Transverse colon (tissue), 4 donors: ENCODE measurements around the gene APLN. TPM values are rescaled to one million over a fixed set of nuclear protein-coding genes. Genes with fewer than 3 reads are reported as not detected.

Experiments used
- DNase-seq: peaks from one replicate; pipeline ENCODE4 v3.0.0-alpha.2; 2019
- H3K27ac ChIP-seq, 4 donors: fragments of 200-600 bp; sonication (generic); 2 replicates each; pipeline ENCODE4 v1.5.1; 2016 to 2018; ENCODE audit warnings: inconsistent platforms in 4 of 4
- H3K27me3 ChIP-seq: fragments of 200-600 bp; sonication (generic); 2 replicates; pipeline ENCODE4 v1.5.1; 2017; ENCODE audit warnings: inconsistent platforms
- H3K36me3 ChIP-seq, 4 donors: fragments of 200-600 bp; sonication (generic); 2 replicates each; pipeline ENCODE4 v1.5.1; 2017 to 2019; ENCODE audit warnings: inconsistent platforms in 4 of 4
- H3K4me1 ChIP-seq, 4 donors: fragments of 200-600 bp; sonication (generic); 2 replicates each; pipeline ENCODE4 v1.5.1; 2017 to 2020; ENCODE audit warnings: inconsistent platforms in 4 of 4
- H3K4me3 ChIP-seq, 4 donors: fragments of 200-600 bp; sonication (generic); 1 replicate in 1 of 4; 2 replicates in 3 of 4; pipeline versions ENCODE4 v1.5.1 to v1.6.1; 2017 to 2019; ENCODE audit warnings: inconsistent platforms in 4 of 4
- H3K9me3 ChIP-seq, 2 donors: fragments of 200-600 bp; sonication (generic); 2 replicates each; pipeline ENCODE4 v1.5.1; 2017 to 2019; ENCODE audit warnings: inconsistent platforms in 2 of 2
- CTCF ChIP-seq, 5 experiments: fragments of 200-600 bp in 3 of 5; fragments of 450-650 bp in 2 of 5; sonication (generic) in 3 of 5; IDR thresholded peaks; 1 replicate in 2 of 5; 2 replicates in 3 of 5; pipeline ENCODE4 v1.5.1; 2016 to 2017; ENCODE audit warnings: antibody characterized with exemption in 5 of 5, inconsistent platforms in 3 of 5, mild to moderate bottlenecking in 2 of 5, moderate library complexity in 1 of 5
- EP300 ChIP-seq: sonication (generic); formaldehyde crosslinking; IDR thresholded peaks from one replicate; pipeline ENCODE4 v1.6.1; 2017; ENCODE audit warnings: antibody characterized with exemption, low read depth
- POLR2A ChIP-seq: fragments of 450-650 bp; IDR thresholded peaks from one replicate; pipeline ENCODE4 v1.6.1; 2016; ENCODE audit warnings: antibody characterized with exemption, mild to moderate bottlenecking, moderate library complexity
- POLR2AphosphoS5 ChIP-seq, 3 donors: sonication (generic); formaldehyde crosslinking; IDR thresholded peaks; one replicate each; pipeline ENCODE4 v1.6.1; 2016; ENCODE audit warnings: antibody characterized with exemption in 3 of 3
- WGBS, 2 donors: methylation state at CpG; one replicate each; pipeline ENCODE4 v1.1.5; 2018; ENCODE audit warnings: low coverage in 1 of 2; 5-methylcytosine and 5-hydroxymethylcytosine counted together
- in situ Hi-C, 4 donors: fragments of 200-750 bp; cut with MboI; loops; one replicate each; pipeline versions ENCODE4 v1.15.0 to v1.15.1; 2017; ENCODE audit warnings: low sequenced_read_pairs in 3 of 4, low pct_ligation_motif_present in 1 of 4, low pct_unique_long_range_greater_than_20kb in 1 of 4
- intact Hi-C: fragments of 100-400 bp; cut with DNase I; formaldehyde crosslinking; loops from one replicate; pipeline ENCODE4 v1.15.1; 2023; ENCODE audit warnings: low total_unique reads
- total RNA-seq, 4 donors: library from RNA; depleted of rRNA; stranded (reverse); fragments of >200 nt; gene quantifications; one replicate each; pipeline ENCODE4 v1.1.0, GENCODE V29; 2016

Gene APLN
- total RNA-seq, 4 donors from 2014 or later, result not detected

DNA sequence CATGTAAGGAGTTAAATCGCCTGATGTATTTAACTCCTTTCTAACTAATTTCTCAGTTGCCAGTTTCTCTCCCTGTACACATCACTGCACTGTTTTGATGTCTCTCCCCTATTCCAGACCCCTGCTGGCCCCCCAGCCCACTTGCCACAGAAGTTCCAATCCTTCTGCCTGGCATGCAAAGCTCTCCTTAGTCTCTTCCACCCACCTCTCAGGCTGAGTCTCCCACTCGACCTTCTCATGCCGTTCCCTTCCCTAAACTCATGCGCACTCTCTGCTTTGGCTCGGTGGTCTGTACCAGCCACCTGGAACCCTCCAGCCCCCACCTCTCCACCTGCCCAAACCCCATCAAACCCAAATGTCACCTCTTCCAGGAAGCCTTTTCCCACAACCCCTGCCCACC, 56.9 kb downstream of the APLN start:
- H3K27me3 ChIP-seq, result no peaks in the 10 kb centered on the region
- intact Hi-C loops, result no loop called here
- no peaks in the 10 kb centered on the region for H3K9me3 ChIP-seq
- no peak for DNase-seq
- WGBS, 2 donors, result 72% methylated on average over 5 of the region's 5 CpGs; no CpG with 5 or more reads in 1 of the 2 donors
- H3K36me3 ChIP-seq, result no peaks in the 10 kb centered on the region
- TF ChIP-seq CTCF (IDR thresholded peaks at IDR 0.05) (no peak), EP300 (no peak), POLR2AphosphoS5 (IDR thresholded peaks at IDR 0.05) (no peak), POLR2A (no peak)
- no peaks in the 10 kb centered on the region for H3K4me1 ChIP-seq
- H3K4me3 ChIP-seq, result no peak overlapping the region
- in situ Hi-C loops, result loop anchor here in 1 of 4 donors (25.0 kb wide), 1 partner anchor 464 kb away; no protein-coding TSS in a partner anchor
- H3K27ac ChIP-seq, result no peak overlapping the region

DNA sequence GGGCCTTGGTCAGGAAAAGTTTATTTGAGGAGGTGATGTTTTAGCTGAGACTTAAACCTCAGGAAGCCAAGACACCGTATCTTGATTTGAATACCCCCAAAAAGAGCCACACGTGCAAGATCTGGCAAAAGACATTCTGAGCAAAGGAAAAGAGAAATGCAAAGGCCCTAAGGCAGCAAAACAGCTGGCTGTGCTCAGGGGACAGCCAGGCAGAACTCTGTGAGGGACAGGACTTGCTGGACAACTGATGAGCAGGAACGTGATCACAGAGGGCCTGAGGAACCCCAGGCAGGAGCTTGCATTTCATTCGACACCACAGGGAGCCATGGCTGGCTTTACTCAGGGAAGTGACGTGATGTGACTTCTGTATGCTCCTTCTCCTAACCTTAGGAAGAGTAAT, 58.7 kb downstream of the APLN start:
- Histone ChIP-seq H3K36me3 (no peaks in the 10 kb centered on the region), H3K27ac (no peak overlapping the region), H3K9me3 (no peaks in the 10 kb centered on the region), H3K4me1 (no peaks in the 10 kb centered on the region), H3K4me3 (no peak overlapping the region), H3K27me3 (no peaks in the 10 kb centered on the region)
- WGBS, 2 donors, result 56 to 100% methylated on average over 1 to 5 of the region's 5 CpGs
- intact Hi-C loops (no loop called here), in situ Hi-C loops (loop anchor here in 1 of 4 donors (25.0 kb wide), 1 partner anchor 466 kb away; no protein-coding TSS in a partner anchor)
- TF ChIP-seq POLR2A (no peak), EP300 (no peak), POLR2AphosphoS5 (IDR thresholded peaks at IDR 0.05) (no peak), CTCF (IDR thresholded peaks at IDR 0.05) (no peak)
- no peak for DNase-seq

Other genes starting within 250 kb of the APLN start
- 10 to 100 TPM in 3 of 4 donors, 1 to 10 TPM in 1; 5.9 to 16.1 (median 13.2) TPM for gene SMARCA1, start 131.5 kb downstream of the APLN start, total RNA-seq
- 10 to 100 TPM; 14.2 to 27.9 (median 20.0) TPM for gene OCRL, start 114.7 kb downstream of the APLN start, total RNA-seq
- gene XPNPEP2, start 84.0 kb upstream of the APLN start, total RNA-seq, result 10 to 100 TPM in 3 of 4 donors, 1 to 10 TPM in 1; 3.2 to 52.0 (median 34.1) TPM
- gene SASH3, start 125.0 kb upstream of the APLN start, total RNA-seq, result 10 to 100 TPM in 2 of 4 donors, 1 to 10 TPM in 2; 1.6 to 20.9 (median 11.1) TPM
- 10 to 100 TPM in 3 of 4 donors, 1 to 10 TPM in 1; 9.2 to 60.2 (median 30.7) TPM for gene ZDHHC9, start 188.9 kb upstream of the APLN start, total RNA-seq